ENCODE results near the gene SRGAP3.

Gene SRGAP3

DNA sequence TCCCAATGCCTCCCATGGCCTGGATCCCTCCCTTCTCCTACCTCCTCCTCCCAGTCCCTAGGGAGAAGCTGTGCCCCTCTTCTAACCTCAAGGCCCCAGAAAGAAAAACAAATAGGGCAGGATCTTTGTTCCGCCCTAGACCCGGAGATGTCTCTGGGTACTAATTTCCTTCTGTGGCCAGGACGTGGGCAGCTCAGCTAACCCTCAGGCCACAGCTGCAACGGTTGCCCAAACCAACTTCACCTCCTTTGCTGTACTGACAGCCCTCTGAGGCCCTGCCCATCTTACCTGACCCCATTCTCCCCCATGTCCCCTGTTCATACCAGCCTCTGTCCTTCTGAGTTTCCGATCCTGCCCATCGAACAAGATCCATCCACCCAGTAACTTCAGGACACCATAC is 70.7 kb downstream of the SRGAP3 start:
- Mint-ChIP-seq H3K27ac (peak overlapping the region; percentile 68), H3K27me3 (ENCODE audit: low read depth) (peaks cover 2% of the 10 kb centered on the region), H3K9me3 (no peaks in the 10 kb centered on the region), H3K4me1 (ENCODE audit: low read depth) (peaks cover 50% of the 10 kb centered on the region), H3K4me3 (peak overlapping the region; percentile 47), H3K36me3 (ENCODE audit: low read depth) (peaks cover 21% of the 10 kb centered on the region)
- DNase-seq (ENCODE audit: low spot score): no peak

DNA sequence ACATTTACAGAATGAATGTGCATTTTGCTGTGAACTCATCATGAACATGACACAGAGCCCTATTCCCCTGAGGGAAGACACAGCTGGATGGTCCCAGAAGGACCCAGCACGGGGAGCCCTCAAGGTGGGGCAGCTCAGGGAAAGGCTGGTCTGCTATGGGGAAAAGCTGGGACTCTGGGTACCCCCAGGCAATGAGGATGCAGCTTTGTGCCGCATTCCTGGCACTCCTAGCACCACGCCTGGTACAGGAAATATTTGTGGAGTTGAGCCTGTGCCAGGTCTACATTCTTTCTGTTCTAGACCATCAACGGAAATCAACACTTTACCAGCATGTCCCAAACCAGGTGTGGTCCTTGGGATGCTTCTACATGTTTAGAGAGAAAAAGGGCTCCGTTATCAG is 74.0 kb downstream of the SRGAP3 start:
- no peaks in the 10 kb centered on the region for H3K9me3 Mint-ChIP-seq
- no peak overlapping the region for H3K4me3 Mint-ChIP-seq
- peaks cover 60% of the 10 kb centered on the region for H3K4me1 Mint-ChIP-seq (ENCODE audit: low read depth)
- peaks cover 22% of the 10 kb centered on the region for H3K36me3 Mint-ChIP-seq (ENCODE audit: low read depth)
- H3K27me3 Mint-ChIP-seq (ENCODE audit: low read depth): peaks cover 4% of the 10 kb centered on the region
- DNase-seq (ENCODE audit: low spot score): no peak
- H3K27ac Mint-ChIP-seq: no peak overlapping the region

DNA sequence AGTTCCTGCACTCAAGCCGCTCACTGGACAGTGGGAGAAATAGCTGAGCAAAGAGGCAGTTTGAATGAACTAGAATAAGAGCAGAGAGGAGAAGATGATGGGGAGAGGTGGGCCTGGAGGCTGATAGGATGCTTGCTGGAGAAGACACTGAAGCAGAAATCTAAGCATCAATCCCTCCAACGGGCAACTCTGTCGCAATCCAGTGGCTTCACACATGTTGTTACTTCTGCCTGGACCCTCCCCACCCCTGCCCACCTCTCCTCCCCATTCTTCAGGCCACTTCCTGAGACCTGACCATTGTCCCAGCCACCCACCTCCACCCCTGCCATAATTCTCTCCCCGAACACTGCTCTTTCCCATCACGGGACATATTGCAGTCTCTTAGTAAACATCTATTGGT is 76.0 kb downstream of the SRGAP3 start:
- H3K9me3 Mint-ChIP-seq: no peaks in the 10 kb centered on the region
- H3K4me3 Mint-ChIP-seq: no peak overlapping the region
- H3K4me1 Mint-ChIP-seq (ENCODE audit: low read depth): peaks cover 42% of the 10 kb centered on the region
- H3K36me3 Mint-ChIP-seq (ENCODE audit: low read depth): peaks cover 9% of the 10 kb centered on the region
- no peak for DNase-seq (ENCODE audit: low spot score)
- H3K27me3 Mint-ChIP-seq (ENCODE audit: low read depth): peaks cover 4% of the 10 kb centered on the region
- peak overlapping the region; percentile 7 for H3K27ac Mint-ChIP-seq

DNA sequence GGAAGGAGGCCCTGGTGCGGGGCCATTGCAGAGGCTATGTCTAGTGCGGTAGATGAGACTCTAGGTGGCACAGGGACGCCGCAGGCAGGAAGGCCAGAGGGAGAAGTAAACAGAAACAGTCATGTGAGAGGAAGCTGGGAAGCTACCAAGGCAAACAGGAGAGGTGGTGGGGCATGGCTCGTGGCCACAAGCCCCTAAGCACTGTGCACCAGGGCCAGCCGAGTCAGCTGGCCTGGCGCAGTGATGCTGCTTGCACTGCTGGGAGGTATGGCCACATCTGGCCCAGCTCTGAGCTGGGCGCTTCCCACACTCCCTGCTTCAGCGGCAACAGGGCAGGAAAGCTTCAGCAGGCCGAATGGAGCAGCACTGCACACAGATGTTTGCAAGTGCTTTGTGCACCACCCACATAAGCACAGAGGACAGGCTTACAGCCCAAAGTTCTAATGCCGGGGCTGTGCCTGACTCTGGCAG is 76.6 kb downstream of the SRGAP3 start:
- Mint-ChIP-seq H3K27ac (peak overlapping the region; percentile 11), H3K4me1 (ENCODE audit: low read depth) (peaks cover 39% of the 10 kb centered on the region), H3K27me3 (ENCODE audit: low read depth) (peaks cover 4% of the 10 kb centered on the region), H3K36me3 (ENCODE audit: low read depth) (peaks cover 9% of the 10 kb centered on the region), H3K9me3 (no peaks in the 10 kb centered on the region), H3K4me3 (no peak overlapping the region)
- DNase-seq (ENCODE audit: low spot score): no peak

DNA sequence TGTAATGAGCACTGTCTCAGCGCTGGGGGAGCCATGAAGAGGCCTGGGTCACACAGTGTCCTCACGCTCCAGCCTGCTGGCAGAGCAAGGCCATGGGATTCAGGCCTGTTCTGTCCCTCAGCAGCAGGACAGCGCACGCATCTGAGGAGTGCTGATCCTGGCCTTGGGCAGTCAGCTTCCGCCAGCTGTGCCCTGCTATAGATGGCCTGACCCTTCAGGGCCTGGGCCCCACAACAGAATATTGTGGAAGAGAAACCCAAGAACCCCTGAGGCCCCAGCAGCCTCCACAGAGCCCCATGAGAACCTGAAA is 78.6 kb downstream of the SRGAP3 start:
- Mint-ChIP-seq H3K9me3 (no peaks in the 10 kb centered on the region), H3K27ac (no peak overlapping the region)

DNA sequence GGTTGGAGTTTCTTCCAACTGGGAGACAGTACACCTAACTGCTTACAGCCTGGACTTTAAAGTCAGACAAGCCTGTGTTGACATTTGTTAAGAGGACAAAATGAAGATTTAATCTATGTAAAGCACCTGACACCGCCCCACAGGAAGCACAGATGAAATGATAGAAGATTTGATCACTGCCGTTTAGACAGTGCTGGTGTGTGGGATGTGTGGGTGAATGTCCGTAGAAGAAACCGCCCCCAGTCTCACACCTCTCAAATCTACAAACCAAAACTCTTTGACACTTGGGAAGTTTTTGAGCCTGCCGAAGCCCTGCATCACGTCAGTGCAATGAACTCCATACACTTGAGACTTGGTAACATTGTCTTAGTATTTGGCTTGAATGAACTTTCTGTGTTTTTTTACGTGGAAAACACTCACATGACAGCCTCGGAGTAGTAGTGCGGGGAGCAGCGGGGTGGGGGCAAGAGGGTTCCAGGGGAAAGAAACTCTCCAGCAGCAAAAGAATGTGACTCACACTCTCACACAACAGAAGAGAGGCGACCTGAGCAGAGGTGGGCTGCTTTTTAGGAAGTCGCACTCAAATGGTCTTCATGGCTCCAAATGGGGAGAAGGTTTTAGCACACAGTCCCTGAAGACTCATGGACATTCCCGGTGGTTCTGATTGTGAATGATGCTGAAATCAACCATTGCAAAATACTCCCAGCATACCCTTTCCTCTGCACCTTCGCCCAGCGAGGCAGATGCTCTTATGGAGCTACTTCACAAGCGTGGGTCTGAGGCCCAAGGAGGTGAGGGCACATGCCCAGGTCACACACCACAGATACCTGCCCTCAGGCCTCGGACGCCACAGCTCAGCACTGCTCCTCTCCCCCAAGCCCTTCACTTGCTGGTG is 79.2 kb downstream of the SRGAP3 start:
- DNase-seq (ENCODE audit: low spot score): peak; percentile 63
- H3K27me3 Mint-ChIP-seq (ENCODE audit: low read depth): peaks cover 4% of the 10 kb centered on the region
- peak overlapping the region; percentile 80 for H3K27ac Mint-ChIP-seq
- peaks cover 28% of the 10 kb centered on the region for H3K4me1 Mint-ChIP-seq (ENCODE audit: low read depth)
- no peaks in the 10 kb centered on the region for H3K9me3 Mint-ChIP-seq
- H3K36me3 Mint-ChIP-seq (ENCODE audit: low read depth): peaks cover 3% of the 10 kb centered on the region
- H3K4me3 Mint-ChIP-seq: peak overlapping the region; percentile 67

More for the DNA sequence above, 78.6 kb downstream of the SRGAP3 start:
- Mint-ChIP-seq H3K4me1 (ENCODE audit: low read depth) (peaks cover 29% of the 10 kb centered on the region), H3K27me3 (ENCODE audit: low read depth) (peaks cover 4% of the 10 kb centered on the region), H3K4me3 (peak overlapping the region; percentile 67), H3K36me3 (ENCODE audit: low read depth) (peaks cover 3% of the 10 kb centered on the region)
- no peak for DNase-seq (ENCODE audit: low spot score)

DNA sequence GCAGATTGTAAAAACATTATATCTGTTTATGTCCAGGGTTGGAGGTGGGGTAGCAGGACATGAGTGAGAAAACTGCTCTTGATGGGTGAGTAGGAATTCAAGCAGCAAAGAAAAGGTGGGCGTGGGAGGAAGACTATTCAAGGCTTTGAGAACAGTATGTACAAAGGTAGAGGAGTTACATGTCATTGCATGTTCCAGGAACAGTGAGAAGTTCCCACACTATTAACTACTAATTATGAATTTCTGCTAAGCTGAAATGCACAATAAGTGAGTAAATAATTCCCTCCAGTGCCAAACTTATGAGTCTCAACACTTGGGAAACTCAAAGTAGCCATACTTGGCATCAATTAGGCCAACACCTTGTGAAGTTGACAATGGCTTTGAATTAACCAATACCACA is 80.1 kb downstream of the SRGAP3 start:
- Mint-ChIP-seq H3K4me1 (ENCODE audit: low read depth) (peaks cover 25% of the 10 kb centered on the region), H3K36me3 (ENCODE audit: low read depth) (peaks cover 3% of the 10 kb centered on the region), H3K27ac (peak overlapping the region; percentile 38), H3K27me3 (ENCODE audit: low read depth) (peaks cover 4% of the 10 kb centered on the region), H3K9me3 (no peaks in the 10 kb centered on the region), H3K4me3 (peak overlapping the region; percentile 67)
- DNase-seq (ENCODE audit: low spot score): no peak

DNA sequence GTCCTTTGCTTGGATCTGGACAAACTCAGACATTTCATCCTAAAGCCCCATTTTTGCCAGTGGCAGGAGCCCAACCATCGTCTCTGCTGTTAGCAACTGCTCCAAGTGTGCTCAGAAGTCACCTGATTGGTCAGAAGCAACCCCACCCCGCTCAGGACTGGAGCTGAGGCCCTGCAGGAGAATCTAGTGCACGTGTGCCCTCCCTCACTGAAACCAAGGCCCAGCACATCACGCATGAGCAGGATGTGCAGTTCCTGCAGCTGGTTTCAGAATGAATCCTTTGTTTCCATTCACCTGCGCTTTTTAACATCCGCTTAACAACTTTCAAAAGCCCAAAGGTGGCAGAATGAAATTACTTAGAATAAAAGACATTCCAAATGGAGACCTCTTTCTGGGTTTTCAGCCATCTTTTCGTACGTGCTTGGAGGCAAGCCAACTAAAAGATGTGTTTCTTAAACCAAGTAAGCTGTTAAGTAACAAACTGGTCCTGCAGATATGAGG is 81.2 kb downstream of the SRGAP3 start:
- peaks cover 15% of the 10 kb centered on the region for H3K4me1 Mint-ChIP-seq (ENCODE audit: low read depth)
- peaks cover 1% of the 10 kb centered on the region for H3K36me3 Mint-ChIP-seq (ENCODE audit: low read depth)
- H3K27ac Mint-ChIP-seq: peak overlapping the region; percentile 38
- peak; percentile 74 for DNase-seq (ENCODE audit: low spot score)
- H3K9me3 Mint-ChIP-seq: no peaks in the 10 kb centered on the region
- peak overlapping the region; percentile 67 for H3K4me3 Mint-ChIP-seq
- peaks cover 4% of the 10 kb centered on the region for H3K27me3 Mint-ChIP-seq (ENCODE audit: low read depth)

DNA sequence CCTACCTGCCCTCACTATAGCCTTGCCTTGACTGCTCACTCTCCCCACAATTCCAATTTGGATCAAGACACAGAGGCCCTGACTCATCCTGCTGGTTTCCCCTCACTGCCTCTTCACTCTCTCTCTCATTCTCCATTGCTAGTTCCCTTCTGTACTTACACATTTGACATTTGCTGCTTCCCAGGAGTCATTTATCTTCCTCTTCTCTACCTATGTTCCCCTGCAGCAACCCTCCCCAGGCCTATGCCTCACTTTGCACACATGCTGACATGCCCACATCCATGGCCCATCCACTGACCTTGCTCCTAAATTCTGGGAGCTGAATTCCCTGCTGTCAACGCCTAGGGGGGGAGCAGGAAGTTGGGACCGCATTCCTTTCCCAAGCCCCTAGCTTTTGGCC is 82.2 kb downstream of the SRGAP3 start:
- Mint-ChIP-seq H3K4me1 (ENCODE audit: low read depth) (peaks cover 5% of the 10 kb centered on the region), H3K9me3 (no peaks in the 10 kb centered on the region), H3K27me3 (ENCODE audit: low read depth) (no peaks in the 10 kb centered on the region), H3K36me3 (ENCODE audit: low read depth) (no peaks in the 10 kb centered on the region), H3K27ac (no peak overlapping the region), H3K4me3 (no peak overlapping the region)
- DNase-seq (ENCODE audit: low spot score): no peak

DNA sequence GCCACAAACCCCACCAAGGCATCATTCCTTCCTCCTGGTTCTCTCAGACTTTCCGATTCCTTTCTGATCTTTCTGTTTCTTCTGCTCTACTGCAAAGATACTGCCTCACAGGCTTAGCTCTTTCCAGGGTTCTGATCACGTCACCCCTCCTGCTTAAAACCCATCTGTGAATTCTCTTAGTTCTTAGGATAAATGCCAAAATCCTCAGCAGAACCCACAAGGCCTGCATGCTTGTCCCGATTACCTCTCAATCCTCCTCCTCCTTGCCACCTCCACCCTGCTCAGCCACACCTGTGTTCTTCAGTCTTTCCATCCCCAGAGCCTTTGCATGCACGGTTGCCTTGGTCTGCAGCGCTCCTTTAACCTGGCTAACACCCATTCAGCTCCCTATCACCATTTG is 84.0 kb downstream of the SRGAP3 start:
- Mint-ChIP-seq H3K9me3 (no peaks in the 10 kb centered on the region), H3K4me1 (ENCODE audit: low read depth) (peaks cover 6% of the 10 kb centered on the region), H3K4me3 (no peak overlapping the region), H3K27me3 (ENCODE audit: low read depth) (peaks cover 4% of the 10 kb centered on the region), H3K27ac (no peak overlapping the region), H3K36me3 (ENCODE audit: low read depth) (no peaks in the 10 kb centered on the region)
- no peak for DNase-seq (ENCODE audit: low spot score)

DNA sequence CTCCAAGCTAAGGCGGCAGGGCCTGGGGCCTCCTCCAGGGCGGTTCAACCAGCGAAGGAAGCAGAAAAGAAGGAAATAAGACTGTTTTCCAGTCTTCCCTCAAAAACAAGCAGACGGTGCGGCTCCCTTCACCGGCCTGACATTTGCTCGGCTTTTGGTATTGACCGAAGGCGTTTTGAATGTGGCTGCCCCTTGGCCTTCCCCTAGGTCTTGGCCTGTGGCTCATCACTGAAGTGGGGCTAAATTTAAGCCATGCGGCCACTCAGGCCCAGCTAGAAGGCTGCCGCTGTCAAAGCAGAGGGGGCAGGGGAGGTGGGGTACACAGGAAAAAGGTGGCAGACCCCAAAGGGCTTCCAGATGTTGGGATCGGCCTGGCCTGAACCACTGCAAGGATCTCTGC is 86.2 kb downstream of the SRGAP3 start:
- Mint-ChIP-seq H3K36me3 (ENCODE audit: low read depth) (no peaks in the 10 kb centered on the region), H3K4me3 (no peak overlapping the region), H3K9me3 (no peaks in the 10 kb centered on the region), H3K27me3 (ENCODE audit: low read depth) (peaks cover 4% of the 10 kb centered on the region), H3K4me1 (ENCODE audit: low read depth) (peaks cover 6% of the 10 kb centered on the region), H3K27ac (no peak overlapping the region)
- no peak for DNase-seq (ENCODE audit: low spot score)

DNA sequence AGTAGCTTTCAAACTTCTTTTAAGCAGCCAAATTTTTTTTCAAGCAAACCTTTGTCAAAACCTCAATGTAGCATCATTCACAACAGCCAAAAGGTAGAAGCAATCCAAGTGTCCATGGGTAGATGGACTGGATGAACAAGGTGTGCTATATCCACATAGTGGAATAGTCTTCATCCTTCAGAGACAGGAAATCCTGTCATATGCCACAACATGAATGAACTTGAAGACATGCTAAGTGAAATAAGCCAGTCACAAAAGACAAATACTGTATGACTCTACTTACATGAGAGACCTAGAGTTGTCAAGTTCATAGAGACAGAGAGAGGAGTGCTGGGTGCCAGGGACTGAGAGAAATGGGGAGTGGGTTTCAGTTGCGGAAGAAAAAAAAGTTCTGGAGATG is 87.6 kb downstream of the SRGAP3 start:
- Mint-ChIP-seq H3K9me3 (no peaks in the 10 kb centered on the region), H3K27me3 (ENCODE audit: low read depth) (peaks cover 4% of the 10 kb centered on the region), H3K4me1 (ENCODE audit: low read depth) (peaks cover 6% of the 10 kb centered on the region), H3K27ac (no peak overlapping the region), H3K36me3 (ENCODE audit: low read depth) (no peaks in the 10 kb centered on the region), H3K4me3 (no peak overlapping the region)
- DNase-seq (ENCODE audit: low spot score): no peak

DNA sequence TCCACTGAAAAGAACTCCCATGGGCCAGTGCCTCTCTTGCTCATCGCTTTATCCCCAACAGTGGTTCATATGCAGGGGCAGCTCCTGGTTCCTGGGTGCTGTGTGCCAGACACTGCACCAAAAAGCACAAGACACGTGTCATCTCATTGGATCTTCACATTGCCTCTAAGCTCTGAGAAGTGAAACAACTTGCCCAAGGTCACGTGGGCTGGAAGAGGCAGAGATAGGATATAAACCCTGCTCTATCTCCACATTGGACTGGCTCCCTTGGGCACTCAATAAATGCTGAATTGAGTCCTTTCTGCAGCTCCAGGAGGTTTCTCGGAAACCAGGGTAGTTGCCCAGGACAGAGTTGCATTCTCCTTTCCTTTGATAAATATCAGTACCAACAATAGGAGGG is 88.1 kb downstream of the SRGAP3 start:
- Mint-ChIP-seq H3K27ac (no peak overlapping the region), H3K36me3 (ENCODE audit: low read depth) (no peaks in the 10 kb centered on the region), H3K27me3 (ENCODE audit: low read depth) (peaks cover 4% of the 10 kb centered on the region), H3K4me1 (ENCODE audit: low read depth) (peaks cover 6% of the 10 kb centered on the region), H3K4me3 (no peak overlapping the region), H3K9me3 (no peaks in the 10 kb centered on the region)
- DNase-seq (ENCODE audit: low spot score): no peak

DNA sequence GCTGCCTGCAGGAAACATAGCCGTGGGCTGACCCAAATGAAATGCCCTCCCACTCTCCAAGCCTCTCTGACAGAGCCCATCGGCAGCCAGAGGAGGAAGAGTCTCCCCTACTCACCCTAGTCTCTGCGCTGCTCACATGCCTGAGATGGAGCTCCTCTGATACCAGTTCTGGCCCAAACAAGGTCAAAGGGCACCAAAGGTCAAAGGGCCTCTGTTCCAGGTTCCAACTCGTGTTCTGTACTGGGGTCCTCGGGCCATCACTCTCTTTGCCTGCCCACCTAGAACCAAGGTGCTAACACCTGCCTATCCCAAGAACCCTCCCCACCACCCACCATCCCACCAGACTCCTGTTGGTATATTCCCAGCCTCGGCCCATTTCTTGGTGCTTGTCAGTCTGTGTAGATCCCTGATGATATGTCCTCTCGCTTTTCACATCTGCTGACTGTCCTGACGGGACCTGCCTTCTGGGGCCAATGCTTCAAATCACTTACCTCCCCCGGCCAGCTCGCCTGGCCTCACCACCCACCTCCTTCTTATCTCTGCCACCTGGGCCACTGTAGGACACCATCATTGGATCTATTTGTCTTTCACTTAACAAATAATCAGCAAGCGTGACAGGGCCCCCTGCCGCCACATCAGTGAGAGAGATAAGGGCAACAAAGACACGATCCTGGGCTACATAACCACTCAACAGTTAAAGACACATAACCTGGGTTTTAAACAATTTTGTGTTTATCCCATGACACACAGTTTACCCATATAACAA is 90.4 kb downstream of the SRGAP3 start:
- Mint-ChIP-seq H3K27me3 (ENCODE audit: low read depth) (peaks cover 17% of the 10 kb centered on the region), H3K36me3 (ENCODE audit: low read depth) (no peaks in the 10 kb centered on the region), H3K4me1 (ENCODE audit: low read depth) (peaks cover 6% of the 10 kb centered on the region), H3K4me3 (no peak overlapping the region), H3K27ac (no peak overlapping the region), H3K9me3 (no peaks in the 10 kb centered on the region)
- no peak for DNase-seq (ENCODE audit: low spot score)

Measured in T-helper 2 cell treated with Interferon-gamma antibody and Interleukin-4, amounts not matched to agents 5 μg/mL and 100 μg/mL, for 36 hours (primary cell).